IMR-90 (cell line): Measurements from ENCODE around the gene EXOC6. TPM values are rescaled to one million over a fixed set of nuclear protein-coding genes. Genes with fewer than 3 reads are reported as not detected.

ENCODE experiments used
- ATAC-seq: fragments of 200-7000 bp; cut with Tn5 transposase; 2 replicates; pipeline ENCODE4 v1.9.1; 2020; ENCODE audit warnings: low read depth, mild to moderate bottlenecking, moderate library complexity
- BruUV-seq: library from RNA; stranded (reverse); fragments of 400-500 nt; replicated peaks from 2 replicates; lab custom pipeline; 2021; lab: Mats Ljungman, UMichigan
- CTCF ChIA-PET: fragments of 300-600 bp; formaldehyde crosslinking; extraction: SDS; loops from one replicate; lab custom pipeline; 2021; ENCODE audit warnings: antibody characterized with exemption; lab: Yijun Ruan, JAX
- POLR2A ChIA-PET: fragments of 300-600 bp; sonication (Branson Sonifier 250); formaldehyde crosslinking; loops from one replicate; lab custom pipeline; 2022; ENCODE audit warnings: antibody characterized with exemption; ENCODE audit not compliant: unreplicated experiment; lab: Charles Lee
- DNase-seq: peaks from one replicate; pipeline ENCODE4 v3.0.0; 2013
- H2AFZ ChIP-seq: replicated peaks from 2 replicates; pipeline ENCODE3; 2013; ENCODE audit warnings: low read length, mild to moderate bottlenecking; ENCODE audit not compliant: poor library complexity
- H2AK5ac ChIP-seq: 2 replicates; pipeline ENCODE4 v1.6.1; 2013; ENCODE audit warnings: low read depth, low read length, inconsistent platforms
- H2AK9ac ChIP-seq: replicated peaks from 2 replicates; pipeline ENCODE3; 2013; ENCODE audit warnings: mild to moderate bottlenecking, low read depth, low read length, moderate library complexity; ENCODE audit not compliant: poor library complexity
- H2BK120ac ChIP-seq: 2 replicates; pipeline ENCODE4 v1.6.1; 2013; ENCODE audit warnings: low read depth, low read length, inconsistent platforms
- H2BK15ac ChIP-seq: 3 replicates; pipeline ENCODE4 v1.6.1; 2013; ENCODE audit warnings: low read depth, low read length, inconsistent platforms
- H2BK20ac ChIP-seq: 2 replicates; pipeline ENCODE4 v1.6.1; 2013; ENCODE audit warnings: low read depth, mild to moderate bottlenecking, inconsistent platforms, low read length, moderate library complexity
- H2BK5ac ChIP-seq: 2 replicates; pipeline ENCODE4 v1.6.1; 2013; ENCODE audit warnings: mild to moderate bottlenecking, low read depth, low read length, inconsistent platforms; ENCODE audit not compliant: poor library complexity, severe bottlenecking
- H3K14ac ChIP-seq: replicated peaks from 2 replicates; pipeline ENCODE4 v1.6.1; 2013; ENCODE audit warnings: low read depth, low read length, inconsistent platforms
- H3K18ac ChIP-seq: 2 replicates; pipeline ENCODE4 v1.6.1; 2013; ENCODE audit warnings: low read depth, low read length, control low read depth
- H3K23ac ChIP-seq: 2 replicates; pipeline ENCODE4 v1.6.1; 2013; ENCODE audit warnings: low read depth, low read length, inconsistent platforms
- H3K27ac ChIP-seq: 2 replicates; pipeline ENCODE4 v1.5.1; 2013; ENCODE audit warnings: mild to moderate bottlenecking, control low read depth, low read length; ENCODE audit not compliant: insufficient read depth
- H3K27me3 ChIP-seq: 2 replicates; pipeline ENCODE4 v1.6.1; 2013; ENCODE audit warnings: low read length; ENCODE audit not compliant: control insufficient read depth, insufficient read depth
- H3K36me3 ChIP-seq: 2 replicates; pipeline ENCODE4 v1.6.1; 2013; ENCODE audit warnings: low read length, mixed read lengths; ENCODE audit not compliant: control insufficient read depth, insufficient read depth
- H3K4ac ChIP-seq: 2 replicates; pipeline ENCODE4 v1.6.1; 2013; ENCODE audit warnings: low read depth, low read length, inconsistent platforms
- H3K4me1 ChIP-seq: 2 replicates; pipeline ENCODE4 v1.6.1; 2013; ENCODE audit warnings: low read length, mixed read lengths; ENCODE audit not compliant: control insufficient read depth, insufficient read depth
- H3K4me2 ChIP-seq: 2 replicates; pipeline ENCODE4 v1.6.1; 2013; ENCODE audit warnings: low read depth, mild to moderate bottlenecking, control low read depth, low read length, moderate library complexity
- H3K4me3 ChIP-seq: 2 replicates; pipeline ENCODE4 v1.5.1; 2013; ENCODE audit warnings: low read depth, mild to moderate bottlenecking, control low read depth, low read length, moderate library complexity; ENCODE audit not compliant: insufficient read depth
- H3K56ac ChIP-seq: 2 replicates; pipeline ENCODE4 v1.6.1; 2013; ENCODE audit warnings: low read length, inconsistent platforms; ENCODE audit not compliant: insufficient read depth; ENCODE audit errors: extremely low read depth
- H3K79me1 ChIP-seq, 2 experiments: 2 replicates each; pipeline ENCODE4 v1.6.1; 2013; ENCODE audit warnings: low read length in 2 of 2, inconsistent platforms in 1 of 2, low read depth in 1 of 2
- H3K9ac ChIP-seq: 2 replicates; pipeline ENCODE4 v1.6.1; 2013; ENCODE audit warnings: low read depth, low read length, control low read depth
- H3K9me1 ChIP-seq: 2 replicates; pipeline ENCODE4 v1.6.1; 2013; ENCODE audit warnings: low read length, inconsistent platforms; ENCODE audit not compliant: insufficient read depth
- H3K9me3 ChIP-seq: 2 replicates; pipeline ENCODE4 v1.6.1; 2013; ENCODE audit warnings: low read length; ENCODE audit not compliant: control insufficient read depth, insufficient read depth
- H4K20me1 ChIP-seq: 2 replicates; pipeline ENCODE4 v1.6.1; 2013; ENCODE audit warnings: low read length, inconsistent platforms; ENCODE audit not compliant: insufficient read depth
- H4K5ac ChIP-seq: 2 replicates; pipeline ENCODE4 v1.6.1; 2013; ENCODE audit warnings: mild to moderate bottlenecking, low read depth, low read length, control low read depth
- H4K8ac ChIP-seq, 2 experiments: 2 replicates each; pipeline ENCODE4 v1.6.1; 2013; ENCODE audit warnings: low read depth in 2 of 2, low read length in 2 of 2, control low read depth in 1 of 2, inconsistent platforms in 1 of 2
- H4K91ac ChIP-seq: 2 replicates; pipeline ENCODE4 v1.6.1; 2013; ENCODE audit warnings: low read depth, low read length, inconsistent platforms; ENCODE audit not compliant: insufficient read depth
- ELK1 ChIP-seq: fragments of 150-350 bp; IDR thresholded peaks from 2 replicates; pipeline ENCODE4 v1.6.1; 2016; ENCODE audit warnings: low read depth, mild to moderate bottlenecking, low read length, moderate library complexity, borderline replicate concordance
- MXI1 ChIP-seq: IDR thresholded peaks from 2 replicates; pipeline ENCODE4 v1.6.1; 2012; ENCODE audit warnings: low read depth, mild to moderate bottlenecking, low read length, moderate library complexity, borderline replicate concordance
- NFE2L2 ChIP-seq: fragments of 150-350 bp; IDR thresholded peaks from 2 replicates; pipeline ENCODE4 v1.6.1; 2016; ENCODE audit warnings: low read depth, mild to moderate bottlenecking, low read length
- POLR2A ChIP-seq: IDR thresholded peaks from 2 replicates; pipeline ENCODE4 v1.6.1; 2012; ENCODE audit warnings: mild to moderate bottlenecking, low read depth, low read length
- RAD21 ChIP-seq: IDR thresholded peaks from 2 replicates; pipeline ENCODE4 v1.6.1; 2012; ENCODE audit warnings: low read length, improper control_type of control experiment
- USF2 ChIP-seq: fragments of 150-350 bp; IDR thresholded peaks from 2 replicates; pipeline ENCODE4 v1.6.1; 2017; ENCODE audit warnings: mild to moderate bottlenecking, antibody characterized with exemption, low read length, low read depth
- WGBS, 2 experiments: methylation state at CpG; one replicate each; pipeline versions ENCODE4 v1.1.5 to v1.1.7; 2013; ENCODE audit warnings: missing lambda C conversion rate in 2 of 2; ENCODE audit not compliant: insufficient read length in 1 of 2; ENCODE audit errors: extremely low coverage in 2 of 2; 5-methylcytosine and 5-hydroxymethylcytosine counted together
- dilution Hi-C: fragments of 300-500 bp; cut with HindIII; formaldehyde crosslinking; loops from one replicate; pipeline ENCODE4 v1.14.3; 2018; ENCODE audit warnings: low sequenced_read_pairs; ENCODE audit not compliant: unreplicated experiment
- in situ Hi-C: fragments of 300-500 bp; cut with MboI; formaldehyde crosslinking; loops from 3 replicates; pipeline ENCODE4 v1.14.3; 2019; ENCODE audit warnings: low sequenced_read_pairs, inconsistent platforms, mixed read lengths
- intact Hi-C: fragments of 100-400 bp; cut with micrococcal nuclease; formaldehyde crosslinking; loops from 2 replicates; pipeline ENCODE4 v1.10.0; 2022
- polyA plus RNA-seq, 3 experiments: library from polyadenylated mRNA; depleted of rRNA; stranded (reverse); fragments of >200 nt; gene quantifications; 2 replicates each; pipeline ENCODE4 v1.2.3, GENCODE V29; 2012; ENCODE audit warnings: low replicate concordance in 1 of 3
- total RNA-seq: library from RNA; depleted of rRNA; stranded (reverse); fragments of >200 nt; gene quantifications from 2 replicates; pipeline ENCODE4 v1.2.3, GENCODE V29; 2012

The EXOC6 gene
- total and polyA plus RNA-seq, 2 of the 4 experiments (the other 2 are of a cell fraction) = 4.5 to 11.5 TPM

- no peak overlapping the region for H3K27ac ChIP-seq
- POLR2A ChIA-PET = no interaction called here
These were observed 167.4 kb downstream of the EXOC6 start for GRCh38 chr10:93015722-93016121.

More at GRCh38 chr10:93015722-93016121, 167.4 kb downstream of the EXOC6 start:
- no peak overlapping the region for H2BK120ac ChIP-seq
- H2BK5ac ChIP-seq = no peak overlapping the region
- H2BK20ac ChIP-seq = no peak overlapping the region
- no peak overlapping the region for H3K23ac ChIP-seq
- no peaks in the 10 kb centered on the region for H3K79me1 ChIP-seq
- no peak overlapping the region for H2BK15ac ChIP-seq
- no peaks in the 10 kb centered on the region for H3K27me3 ChIP-seq
- no peak overlapping the region for H2AFZ ChIP-seq
- no peak overlapping the region for H4K8ac ChIP-seq
- no peak overlapping the region for H4K5ac ChIP-seq
- H3K56ac ChIP-seq = no peak overlapping the region
- ATAC-seq (no peak), DNase-seq (no peak)
- H3K4me1 ChIP-seq = no peaks in the 10 kb centered on the region
- no CpG with 5 or more reads among the region's 3 CpGs for WGBS, 2 experiments
- no peaks in the 10 kb centered on the region for H3K36me3 ChIP-seq
- no peak overlapping the region for H3K4me3 ChIP-seq
- intact Hi-C loops = no loop called here
- no peak overlapping the region for H2AK5ac ChIP-seq
- CTCF ChIA-PET = interaction anchor here (0.6 kb wide), 1 partner anchor 27 kb away, joined by 3 read pairs; no protein-coding TSS in a partner anchor
- no peak overlapping the region for H2AK9ac ChIP-seq
- no peak overlapping the region for H3K14ac ChIP-seq
- dilution Hi-C loops = no loop called here
- no peak overlapping the region for H3K9ac ChIP-seq
- TF ChIP-seq RAD21 = no peak
- no peak for TF ChIP-seq NFE2L2
- TF ChIP-seq MXI1 = no peak
- TF ChIP-seq USF2 = no peak
- TF ChIP-seq POLR2A = no peak
- no peak for TF ChIP-seq ELK1
- no peak overlapping the region for H4K91ac ChIP-seq
- no TSS peak for BruUV-seq
- H3K9me1 ChIP-seq = no peaks in the 10 kb centered on the region
- no peak overlapping the region for H3K18ac ChIP-seq
- in situ Hi-C loops = no loop called here
- no peak overlapping the region for H3K4ac ChIP-seq
- H4K20me1 ChIP-seq = no peaks in the 10 kb centered on the region
- no peak overlapping the region for H3K4me2 ChIP-seq
- no peaks in the 10 kb centered on the region for H3K9me3 ChIP-seq
